IMR-90 (cell line): Measurements from ENCODE around the gene MGAT1. TPM values are rescaled to one million over a fixed set of nuclear protein-coding genes. Genes with fewer than 3 reads are reported as not detected.
"Not testable (repeated sequence)": the region's sequence is repeated elsewhere in the genome, so short reads cannot be mapped to it uniquely, and the experiment has no call there.

Experiments used
- ATAC-seq: fragments of 200-7000 bp; cut with Tn5 transposase; 2 replicates; pipeline ENCODE4 v1.9.1; 2020; ENCODE audit warnings: low read depth, mild to moderate bottlenecking, moderate library complexity
- BruUV-seq: library from RNA; stranded (reverse); fragments of 400-500 nt; replicated peaks from 2 replicates; lab custom pipeline; 2021; lab: Mats Ljungman, UMichigan
- CTCF ChIA-PET: fragments of 300-600 bp; formaldehyde crosslinking; extraction: SDS; loops from one replicate; lab custom pipeline; 2021; ENCODE audit warnings: antibody characterized with exemption; lab: Yijun Ruan, JAX
- POLR2A ChIA-PET: fragments of 300-600 bp; sonication (Branson Sonifier 250); formaldehyde crosslinking; loops from one replicate; lab custom pipeline; 2022; ENCODE audit warnings: antibody characterized with exemption; ENCODE audit not compliant: unreplicated experiment; lab: Charles Lee
- DNase-seq: peaks from one replicate; pipeline ENCODE4 v3.0.0; 2013
- H2AFZ ChIP-seq: replicated peaks from 2 replicates; pipeline ENCODE3; 2013; ENCODE audit warnings: low read length, mild to moderate bottlenecking; ENCODE audit not compliant: poor library complexity
- H2AK5ac ChIP-seq: 2 replicates; pipeline ENCODE4 v1.6.1; 2013; ENCODE audit warnings: low read depth, low read length, inconsistent platforms
- H2AK9ac ChIP-seq: replicated peaks from 2 replicates; pipeline ENCODE3; 2013; ENCODE audit warnings: mild to moderate bottlenecking, low read depth, low read length, moderate library complexity; ENCODE audit not compliant: poor library complexity
- H2BK120ac ChIP-seq: 2 replicates; pipeline ENCODE4 v1.6.1; 2013; ENCODE audit warnings: low read depth, low read length, inconsistent platforms
- H2BK15ac ChIP-seq: 3 replicates; pipeline ENCODE4 v1.6.1; 2013; ENCODE audit warnings: low read depth, low read length, inconsistent platforms
- H2BK20ac ChIP-seq: 2 replicates; pipeline ENCODE4 v1.6.1; 2013; ENCODE audit warnings: low read depth, mild to moderate bottlenecking, inconsistent platforms, low read length, moderate library complexity
- H2BK5ac ChIP-seq: 2 replicates; pipeline ENCODE4 v1.6.1; 2013; ENCODE audit warnings: mild to moderate bottlenecking, low read depth, low read length, inconsistent platforms; ENCODE audit not compliant: poor library complexity, severe bottlenecking
- H3K14ac ChIP-seq: replicated peaks from 2 replicates; pipeline ENCODE4 v1.6.1; 2013; ENCODE audit warnings: low read depth, low read length, inconsistent platforms
- H3K18ac ChIP-seq: 2 replicates; pipeline ENCODE4 v1.6.1; 2013; ENCODE audit warnings: low read depth, low read length, control low read depth
- H3K23ac ChIP-seq: 2 replicates; pipeline ENCODE4 v1.6.1; 2013; ENCODE audit warnings: low read depth, low read length, inconsistent platforms
- H3K27ac ChIP-seq: 2 replicates; pipeline ENCODE4 v1.5.1; 2013; ENCODE audit warnings: mild to moderate bottlenecking, control low read depth, low read length; ENCODE audit not compliant: insufficient read depth
- H3K27me3 ChIP-seq: 2 replicates; pipeline ENCODE4 v1.6.1; 2013; ENCODE audit warnings: low read length; ENCODE audit not compliant: control insufficient read depth, insufficient read depth
- H3K36me3 ChIP-seq: 2 replicates; pipeline ENCODE4 v1.6.1; 2013; ENCODE audit warnings: low read length, mixed read lengths; ENCODE audit not compliant: control insufficient read depth, insufficient read depth
- H3K4ac ChIP-seq: 2 replicates; pipeline ENCODE4 v1.6.1; 2013; ENCODE audit warnings: low read depth, low read length, inconsistent platforms
- H3K4me1 ChIP-seq: 2 replicates; pipeline ENCODE4 v1.6.1; 2013; ENCODE audit warnings: low read length, mixed read lengths; ENCODE audit not compliant: control insufficient read depth, insufficient read depth
- H3K4me2 ChIP-seq: 2 replicates; pipeline ENCODE4 v1.6.1; 2013; ENCODE audit warnings: low read depth, mild to moderate bottlenecking, control low read depth, low read length, moderate library complexity
- H3K4me3 ChIP-seq: 2 replicates; pipeline ENCODE4 v1.5.1; 2013; ENCODE audit warnings: low read depth, mild to moderate bottlenecking, control low read depth, low read length, moderate library complexity; ENCODE audit not compliant: insufficient read depth
- H3K56ac ChIP-seq: 2 replicates; pipeline ENCODE4 v1.6.1; 2013; ENCODE audit warnings: low read length, inconsistent platforms; ENCODE audit not compliant: insufficient read depth; ENCODE audit errors: extremely low read depth
- H3K79me1 ChIP-seq, 2 experiments: 2 replicates each; pipeline ENCODE4 v1.6.1; 2013; ENCODE audit warnings: low read length in 2 of 2, inconsistent platforms in 1 of 2, low read depth in 1 of 2
- H3K9ac ChIP-seq: 2 replicates; pipeline ENCODE4 v1.6.1; 2013; ENCODE audit warnings: low read depth, low read length, control low read depth
- H3K9me1 ChIP-seq: 2 replicates; pipeline ENCODE4 v1.6.1; 2013; ENCODE audit warnings: low read length, inconsistent platforms; ENCODE audit not compliant: insufficient read depth
- H3K9me3 ChIP-seq: 2 replicates; pipeline ENCODE4 v1.6.1; 2013; ENCODE audit warnings: low read length; ENCODE audit not compliant: control insufficient read depth, insufficient read depth
- H4K20me1 ChIP-seq: 2 replicates; pipeline ENCODE4 v1.6.1; 2013; ENCODE audit warnings: low read length, inconsistent platforms; ENCODE audit not compliant: insufficient read depth
- H4K5ac ChIP-seq: 2 replicates; pipeline ENCODE4 v1.6.1; 2013; ENCODE audit warnings: mild to moderate bottlenecking, low read depth, low read length, control low read depth
- H4K8ac ChIP-seq, 2 experiments: 2 replicates each; pipeline ENCODE4 v1.6.1; 2013; ENCODE audit warnings: low read depth in 2 of 2, low read length in 2 of 2, control low read depth in 1 of 2, inconsistent platforms in 1 of 2
- H4K91ac ChIP-seq: 2 replicates; pipeline ENCODE4 v1.6.1; 2013; ENCODE audit warnings: low read depth, low read length, inconsistent platforms; ENCODE audit not compliant: insufficient read depth
- RAD21 ChIP-seq: IDR thresholded peaks from 2 replicates; pipeline ENCODE4 v1.6.1; 2012; ENCODE audit warnings: low read length, improper control_type of control experiment
- RCOR1 ChIP-seq: IDR thresholded peaks from 2 replicates; pipeline ENCODE4 v1.6.1; 2012; ENCODE audit warnings: mild to moderate bottlenecking, low read length, improper control_type of control experiment; ENCODE audit not compliant: insufficient replicate concordance
- SMC3 ChIP-seq: fragments of 150-350 bp; IDR thresholded peaks from 2 replicates; pipeline ENCODE4 v1.6.1; 2016; ENCODE audit warnings: low read depth, mild to moderate bottlenecking, antibody characterized with exemption, low read length, moderate library complexity
- WGBS, 2 experiments: methylation state at CpG; one replicate each; pipeline versions ENCODE4 v1.1.5 to v1.1.7; 2013; ENCODE audit warnings: missing lambda C conversion rate in 2 of 2; ENCODE audit not compliant: insufficient read length in 1 of 2; ENCODE audit errors: extremely low coverage in 2 of 2; 5-methylcytosine and 5-hydroxymethylcytosine counted together
- dilution Hi-C: fragments of 300-500 bp; cut with HindIII; formaldehyde crosslinking; loops from one replicate; pipeline ENCODE4 v1.14.3; 2018; ENCODE audit warnings: low sequenced_read_pairs; ENCODE audit not compliant: unreplicated experiment
- in situ Hi-C: fragments of 300-500 bp; cut with MboI; formaldehyde crosslinking; loops from 3 replicates; pipeline ENCODE4 v1.14.3; 2019; ENCODE audit warnings: low sequenced_read_pairs, inconsistent platforms, mixed read lengths
- intact Hi-C: fragments of 100-400 bp; cut with micrococcal nuclease; formaldehyde crosslinking; loops from 2 replicates; pipeline ENCODE4 v1.10.0; 2022
- polyA plus RNA-seq, 3 experiments: library from polyadenylated mRNA; depleted of rRNA; stranded (reverse); fragments of >200 nt; gene quantifications; 2 replicates each; pipeline ENCODE4 v1.2.3, GENCODE V29; 2012; ENCODE audit warnings: low replicate concordance in 1 of 3
- total RNA-seq: library from RNA; depleted of rRNA; stranded (reverse); fragments of >200 nt; gene quantifications from 2 replicates; pipeline ENCODE4 v1.2.3, GENCODE V29; 2012

The MGAT1 gene
- total and polyA plus RNA-seq, 2 of the 4 experiments (the other 2 are of a cell fraction): 56.3 to 141 TPM

GRCh38 chr5:180782748-180783147, 19.9 kb downstream of the MGAT1 start (continued):
- TF ChIP-seq RCOR1 (no peak), SMC3 (no peak), RAD21 (no peak)

- H2BK20ac ChIP-seq, ATAC-seq, H3K18ac ChIP-seq, H3K27me3 ChIP-seq, H2BK5ac ChIP-seq, intact Hi-C loops, H2BK15ac ChIP-seq, dilution Hi-C loops, H2AK5ac ChIP-seq, H3K4me3 ChIP-seq, DNase-seq, H4K5ac ChIP-seq, H3K23ac ChIP-seq, H3K4me2 ChIP-seq, BruUV-seq, H3K56ac ChIP-seq, H3K36me3 ChIP-seq, H3K14ac ChIP-seq, H3K9me3 ChIP-seq, CTCF ChIA-PET, H3K4ac ChIP-seq, H4K91ac ChIP-seq, H3K9ac ChIP-seq, H2AFZ ChIP-seq, H2AK9ac ChIP-seq, H4K8ac ChIP-seq, H4K20me1 ChIP-seq, H3K27ac ChIP-seq, H3K9me1 ChIP-seq, H2BK120ac ChIP-seq: not testable (repeated sequence)
- peaks cover 8 to 23% of the 10 kb centered on the region in 2 experiments; a peak in 3 of 4 replicates for H3K79me1 ChIP-seq
- peaks cover 18% of the 10 kb centered on the region for H3K4me1 ChIP-seq
- POLR2A ChIA-PET: interaction anchor here (0.7 kb wide), 1 partner anchor 25 kb away, joined by 3 read pairs; no protein-coding TSS in a partner anchor
- in situ Hi-C loops: loop anchor here (5.0 kb wide), 1 partner anchor 370 kb away; no protein-coding TSS in a partner anchor
- 90% methylated on average over 7 of the region's 14 CpGs; no CpG with 5 or more reads in 1 of the 2 experiments for WGBS, 2 experiments
These were observed 20.7 kb downstream of the MGAT1 start for GRCh38 chr5:180781900-180782326.
